NCI-H82 (cell line): ENCODE data around the gene ZMYND12.
A peak's percentile ranks its signal among the peaks of the same experiment; 100 is the strongest.

ENCODE experiments used
- DNase-seq: peaks from one replicate; lab custom pipeline; 2025; lab: John Stamatoyannopoulos, UW

Gene ZMYND12

DNA sequence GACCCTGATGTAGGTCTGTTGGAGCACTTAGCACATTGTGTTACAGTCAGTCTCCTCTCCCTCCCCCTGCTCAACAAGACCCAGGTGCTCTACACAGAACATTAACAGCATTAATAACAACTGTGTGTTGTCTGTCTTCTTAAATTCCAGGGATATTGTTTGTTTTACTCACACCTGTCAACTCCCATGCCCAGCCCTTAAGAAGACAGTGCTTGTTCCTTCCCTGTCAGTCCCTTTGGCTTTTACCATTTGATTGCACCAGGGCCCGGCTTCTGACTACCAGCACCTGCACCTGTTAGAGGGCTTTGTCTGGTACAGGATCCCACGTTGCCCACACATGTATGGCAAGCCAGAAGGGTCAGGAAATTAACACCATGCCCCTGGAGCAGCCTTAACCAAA is 63.6 kb downstream of the ZMYND12 start:
- DNase-seq: no peak

DNA sequence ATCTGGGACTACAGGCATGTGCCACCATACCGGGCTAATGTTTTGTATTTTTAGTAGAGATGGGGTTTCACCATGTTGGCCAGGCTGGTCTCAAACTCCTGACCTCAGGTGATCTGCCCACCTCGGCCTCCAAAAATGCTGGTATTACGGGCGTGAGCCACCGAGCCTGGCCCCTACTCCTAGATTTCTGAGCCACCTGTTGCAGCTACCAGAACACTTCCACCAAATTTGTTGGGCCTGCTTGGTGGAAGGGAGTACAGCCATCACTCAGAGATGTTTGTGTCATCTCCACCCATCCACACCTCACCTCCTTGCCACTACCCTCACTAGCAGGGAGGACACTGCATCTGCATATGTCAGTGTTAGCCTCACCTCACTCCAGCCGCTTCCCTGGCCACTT is 69.8 kb downstream of the ZMYND12 start:
- no peak for DNase-seq

DNA sequence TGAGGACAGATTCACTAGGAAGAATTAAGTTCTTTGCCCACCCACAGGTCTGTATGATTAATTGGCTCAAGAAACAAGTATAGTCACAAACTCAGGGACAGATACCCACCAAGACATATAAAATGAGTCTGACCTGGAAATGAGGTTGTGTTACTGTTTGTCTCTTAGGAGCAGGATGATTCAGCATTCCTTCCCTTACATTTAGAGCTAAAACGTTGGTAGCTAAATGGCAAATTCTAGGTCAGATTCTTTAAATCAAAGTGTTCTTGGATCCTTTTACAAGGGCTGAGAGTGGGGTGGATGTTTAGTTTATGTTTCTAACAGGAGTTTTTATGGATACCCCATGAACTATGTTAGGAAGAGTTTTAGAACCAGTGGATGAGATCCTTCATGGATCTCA is 70.5 kb downstream of the ZMYND12 start:
- DNase-seq: peak; percentile 25

DNA sequence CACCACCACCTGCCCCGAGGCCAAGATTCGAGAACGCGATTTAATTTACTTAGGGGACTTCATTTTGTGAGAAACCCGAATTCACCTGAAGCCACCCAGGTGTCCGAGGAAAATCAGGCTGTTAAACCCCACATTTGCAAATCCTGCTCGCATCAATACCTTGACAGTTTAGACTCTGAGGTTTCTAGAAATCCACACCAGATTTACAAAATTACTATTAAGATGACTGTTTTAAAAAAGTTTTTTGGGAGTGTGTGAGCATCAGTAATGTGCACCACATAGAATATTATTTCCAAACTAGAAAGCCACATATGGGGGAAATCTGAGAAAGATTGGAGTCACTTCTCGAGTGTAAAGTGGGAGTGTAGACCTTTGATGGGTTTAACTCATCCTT is 74.5 kb downstream of the ZMYND12 start:
- DNase-seq: no peak

DNA sequence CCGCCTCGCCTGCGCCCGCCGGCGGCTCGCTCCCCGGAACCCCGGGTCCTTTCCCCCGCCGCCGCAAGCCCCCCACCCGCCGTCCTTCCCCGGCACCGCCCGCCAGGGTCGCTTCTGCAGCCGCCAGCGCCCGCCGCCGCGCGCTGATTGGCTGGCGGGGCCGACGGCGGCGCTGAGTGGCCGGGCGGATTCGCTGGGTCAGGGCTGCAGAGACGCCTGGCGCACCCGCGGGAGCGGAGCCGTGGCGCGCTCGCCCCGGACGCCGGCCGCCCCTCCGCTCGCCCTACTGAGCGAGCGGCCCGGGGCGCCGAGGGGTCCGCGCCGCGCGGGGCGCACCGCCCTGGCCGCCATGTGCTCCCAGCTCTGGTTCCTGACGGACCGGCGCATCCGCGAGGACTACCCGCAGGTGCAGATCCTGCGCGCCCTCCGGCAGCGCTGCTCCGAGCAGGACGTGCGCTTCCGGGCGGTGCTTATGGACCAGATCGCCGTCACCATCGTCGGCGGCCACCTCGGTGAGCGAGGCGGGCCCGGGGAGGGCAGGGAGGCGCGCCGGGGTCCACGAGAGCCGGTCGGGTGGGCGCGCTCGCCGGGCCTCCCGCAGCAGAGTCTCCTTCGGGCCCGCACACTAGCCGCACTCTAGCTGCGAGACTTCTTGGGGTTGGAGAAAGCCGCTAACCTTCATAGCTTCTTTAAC is 75.1 kb downstream of the ZMYND12 start, which contains the start of gene RIMKLA:
Gene RIMKLA, plus strand, starts transcription at position 207 of the 694 bp plus-strand sequence. Its CDS starts 143 bp downstream, at position 350.
- peak; percentile 87 for DNase-seq
